GM21619 (cell line): ENCODE data around the gene PDE10A.
"Not testable (repeated sequence)": the region's sequence is repeated elsewhere in the genome, so short reads cannot be mapped to it uniquely, and the experiment has no call there.

Experiments
- ATAC-seq: cut with Tn5 transposase; IDR thresholded peaks from one replicate; pipeline ENCODE4 v1.9.1; 2021; ENCODE audit not compliant: unreplicated experiment

PDE10A gene

GRCh38 chr6:165594584-165595333 lies 68.3 kb downstream of the PDE10A start:
- ATAC-seq, result no peak

- ATAC-seq, result not testable (repeated sequence)
Measured at GRCh38 chr6:165592947-165593346, 70.1 kb downstream of the PDE10A start.

- no peak for ATAC-seq
Measured at GRCh38 chr6:165588515-165588914, 74.5 kb downstream of the PDE10A start.

- ATAC-seq, result no peak
Measured at GRCh38 chr6:165587206-165587605, 75.8 kb downstream of the PDE10A start.

GRCh38 chr6:165586706-165587105 lies 76.3 kb downstream of the PDE10A start:
- ATAC-seq, result no peak

- ATAC-seq, result no peak
Measured at GRCh38 chr6:165585060-165585459, 78.0 kb downstream of the PDE10A start.

- no peak for ATAC-seq
Measured at GRCh38 chr6:165584541-165584940, 78.5 kb downstream of the PDE10A start.

- ATAC-seq, result no peak
Measured at GRCh38 chr6:165581678-165582077, 81.4 kb downstream of the PDE10A start.

- ATAC-seq, result no peak
Measured at GRCh38 chr6:165580136-165580535, 82.9 kb downstream of the PDE10A start.

GRCh38 chr6:165579151-165579550 lies 83.9 kb downstream of the PDE10A start:
- ATAC-seq, result no peak

- no peak for ATAC-seq
Measured at GRCh38 chr6:165577556-165577955, 85.5 kb downstream of the PDE10A start.

- ATAC-seq, result no peak
Measured at GRCh38 chr6:165575158-165575549, 87.9 kb downstream of the PDE10A start.

- peak; percentile 46 for ATAC-seq
Measured at GRCh38 chr6:165574220-165575157, 88.6 kb downstream of the PDE10A start.

GRCh38 chr6:165573671-165574070 lies 89.4 kb downstream of the PDE10A start:
- ATAC-seq, result no peak

- ATAC-seq, result peak; percentile 65
Measured at GRCh38 chr6:165571721-165572132, 91.3 kb downstream of the PDE10A start.

GRCh38 chr6:165571068-165571682 lies 91.9 kb downstream of the PDE10A start:
- ATAC-seq, result peak; percentile 1

GRCh38 chr6:165568326-165568725 lies 94.7 kb downstream of the PDE10A start:
- ATAC-seq, result no peak

GRCh38 chr6:165566088-165566828 lies 96.8 kb downstream of the PDE10A start:
- no peak for ATAC-seq

GRCh38 chr6:165562421-165563090 lies 100.5 kb downstream of the PDE10A start:
- no peak for ATAC-seq

- no peak for ATAC-seq
Measured at GRCh38 chr6:165559632-165560031, 103.4 kb downstream of the PDE10A start.
